Endodermal cell (in vitro differentiated cells): ENCODE measurements around the gene GPC2. TPM values are rescaled to one million over a fixed set of nuclear protein-coding genes. Genes with fewer than 3 reads are reported as not detected.

ENCODE experiments used
- DNase-seq: peaks from one replicate; pipeline ENCODE4 v3.0.0-alpha.2; 2017
- H3K27ac ChIP-seq: 2 replicates; pipeline ENCODE4 v1.5.1; 2013; ENCODE audit warnings: mild to moderate bottlenecking, low read depth, low read length, moderate library complexity
- H3K27me3 ChIP-seq: 2 replicates; pipeline ENCODE4 v1.6.1; 2013; ENCODE audit warnings: mild to moderate bottlenecking, low read length, moderate library complexity; ENCODE audit not compliant: insufficient read depth, control insufficient read depth, poor library complexity, severe bottlenecking
- H3K36me3 ChIP-seq: 2 replicates; pipeline ENCODE4 v1.7.0; 2013; ENCODE audit warnings: mild to moderate bottlenecking, low read length, moderate library complexity; ENCODE audit not compliant: control insufficient read depth, insufficient read depth
- H3K4me1 ChIP-seq: one replicate; pipeline ENCODE4 v1.7.0; 2013; ENCODE audit warnings: low read length; ENCODE audit not compliant: control insufficient read depth, insufficient read depth
- H3K4me3 ChIP-seq: 2 replicates; pipeline ENCODE4 v1.5.1; 2013; ENCODE audit warnings: mild to moderate bottlenecking, low read length, moderate library complexity
- H3K9ac ChIP-seq: 2 replicates; pipeline ENCODE4 v1.6.1; 2013; ENCODE audit warnings: mild to moderate bottlenecking, low read length, moderate library complexity; ENCODE audit not compliant: poor library complexity, severe bottlenecking; ENCODE audit errors: extremely low read depth
- H3K9me3 ChIP-seq: 2 replicates; pipeline ENCODE4 v1.6.1; 2013; ENCODE audit warnings: mild to moderate bottlenecking, low read length, moderate library complexity; ENCODE audit not compliant: control insufficient read depth
- H3K27ac Mint-ChIP-seq: 2 replicates; pipeline ENCODE4 v1.8.0; 2020; ENCODE audit warnings: mixed read lengths
- H3K27me3 Mint-ChIP-seq: 2 replicates; pipeline ENCODE4 v1.8.0; 2021; ENCODE audit warnings: mild to moderate bottlenecking, mixed read lengths; ENCODE audit not compliant: insufficient read depth
- H3K36me3 Mint-ChIP-seq: 2 replicates; pipeline ENCODE4 v1.8.0; 2020; ENCODE audit warnings: low read depth, mixed read lengths
- H3K4me1 Mint-ChIP-seq: 2 replicates; pipeline ENCODE4 v1.8.0; 2020; ENCODE audit warnings: mixed read lengths
- H3K4me3 Mint-ChIP-seq: 2 replicates; pipeline ENCODE4 v1.8.0; 2020; ENCODE audit warnings: mild to moderate bottlenecking, moderate library complexity, mixed read lengths
- H3K9me3 Mint-ChIP-seq: 2 replicates; pipeline ENCODE4 v1.8.0; 2020; ENCODE audit warnings: mild to moderate bottlenecking, mixed read lengths
- CTCF ChIP-seq: fragments of 200-600 bp; sonication (generic); conservative IDR thresholded peaks from 2 replicates; pipeline ENCODE4 v1.5.0; 2021; ENCODE audit warnings: antibody characterized with exemption, mild to moderate bottlenecking
- WGBS, 2 experiments: methylation state at CpG; one replicate each; pipeline versions ENCODE4 v1.1.5 to v1.1.7; 2013; ENCODE audit warnings: missing lambda C conversion rate in 2 of 2, mixed read lengths in 1 of 2; ENCODE audit not compliant: insufficient coverage in 1 of 2, insufficient read length in 1 of 2; 5-methylcytosine and 5-hydroxymethylcytosine counted together
- total RNA-seq, 2 donors: library from RNA; stranded (reverse); fragmentation: NEBNext Ultra II Directional in 1 of 2; extraction: Animal tissue kit (Norgen Biotek cat#: 25700) in 1 of 2; gene quantifications; 2 replicates in 1 of 2; 3 replicates in 1 of 2; pipeline ENCODE4 v1.2.1, GENCODE V29; 2021

GPC2 gene
- total RNA-seq, 2 donors from 2014 or later, result 39.3 to 56.1 TPM

GRCh38 chr7:100127866-100128636 lies 49.1 kb downstream of the GPC2 start:
- Mint-ChIP-seq H3K27ac (no peak overlapping the region), H3K36me3 (peaks cover 2% of the 10 kb centered on the region), H3K9me3 (no peaks in the 10 kb centered on the region), H3K4me3 (peak overlapping the region; percentile 96), H3K27me3 (peaks cover 27% of the 10 kb centered on the region), H3K4me1 (peaks cover 3% of the 10 kb centered on the region)
- DNase-seq, result peak; percentile 78
- H3K36me3 ChIP-seq, result no peaks in the 10 kb centered on the region
- no peaks in the 10 kb centered on the region for H3K4me1 ChIP-seq
- H3K27me3 ChIP-seq, result peaks cover 12% of the 10 kb centered on the region
- peak overlapping the region; percentile 85 for H3K4me3 ChIP-seq
- no peak overlapping the region for H3K27ac ChIP-seq
- no peaks in the 10 kb centered on the region for H3K9me3 ChIP-seq
- TF ChIP-seq CTCF, result no peak
- WGBS, 2 experiments, result 11 to 17% methylated on average over 21 to 37 of the region's 37 CpGs
- peak overlapping the region; percentile 34 for H3K9ac ChIP-seq

- Mint-ChIP-seq H3K27ac (peak within 1 kb of the TSS; percentile 99), H3K4me3 (peak within 1 kb of the TSS; percentile 96), H3K27me3 (peaks cover 22% of the 10 kb centered on the region), H3K9me3 (no peaks in the 10 kb centered on the region), H3K36me3 (peaks cover 5% of the 10 kb centered on the region), H3K4me1 (peaks cover 4% of the 10 kb centered on the region)
- Histone ChIP-seq H3K27ac (peak within 1 kb of the TSS; percentile 92), H3K36me3 (peaks cover 5% of the 10 kb centered on the region), H3K27me3 (peaks cover 12% of the 10 kb centered on the region), H3K4me3 (peak within 1 kb of the TSS; percentile 85), H3K4me1 (no peaks in the 10 kb centered on the region), H3K9ac (peak within 1 kb of the TSS; percentile 88), H3K9me3 (no peaks in the 10 kb centered on the region)
- peak; percentile 95 for DNase-seq
- whole genome bisulfite sequencing, 2 experiments, result 1% methylated on average over 37 to 85 of the region's 85 CpGs
- TF ChIP-seq CTCF, result no peak
These were observed 50.0 kb downstream of the GPC2 start, which contains the start of gene MBLAC1 for GRCh38 chr7:100126931-100127865. Gene MBLAC1 (plus strand): TSS chr7:100126967. CDS start chr7:100127396, 429 bp downstream.

GRCh38 chr7:100126239-100126930 lies 50.8 kb downstream of the GPC2 start:
- Histone ChIP-seq H3K4me1 (no peaks in the 10 kb centered on the region), H3K36me3 (peaks cover 5% of the 10 kb centered on the region), H3K9me3 (no peaks in the 10 kb centered on the region), H3K27me3 (peaks cover 12% of the 10 kb centered on the region), H3K9ac (peak overlapping the region; percentile 88), H3K27ac (peak overlapping the region; percentile 92), H3K4me3 (peak overlapping the region; percentile 85)
- Mint-ChIP-seq H3K9me3 (no peaks in the 10 kb centered on the region), H3K27me3 (peaks cover 21% of the 10 kb centered on the region), H3K4me1 (peaks cover 6% of the 10 kb centered on the region), H3K4me3 (peak overlapping the region; percentile 96), H3K36me3 (peaks cover 6% of the 10 kb centered on the region), H3K27ac (peak overlapping the region; percentile 99)
- TF ChIP-seq CTCF, result peak; percentile 29
- no peak for DNase-seq
- 24 to 29% methylated on average over 21 to 29 of the region's 29 CpGs for WGBS, 2 experiments
